CD14-positive monocyte (primary cell): ENCODE results near the gene LRSAM1. TPM values are rescaled to one million over a fixed set of nuclear protein-coding genes. Genes with fewer than 3 reads are reported as not detected.
A peak's percentile ranks its signal among the peaks of the same experiment; 100 is the strongest.

Experiments
- DNase-seq, 3 donors: peaks; one replicate each; pipeline ENCODE4 v3.0.0-alpha.2; 2011 to 2022
- H2AFZ ChIP-seq: 2 replicates; pipeline ENCODE4 v1.6.0; 2012; ENCODE audit warnings: mild to moderate bottlenecking, low read depth, low read length, inconsistent platforms; ENCODE audit not compliant: insufficient read depth, poor library complexity, severe bottlenecking
- H3K27ac ChIP-seq, 2 donors: 1 replicate in 1 of 2; 2 replicates in 1 of 2; pipeline ENCODE4 v1.5.1; 2012 to 2013; ENCODE audit warnings: low read length in 2 of 2, control low read depth in 1 of 2, inconsistent platforms in 1 of 2, low read depth in 1 of 2, mild to moderate bottlenecking in 1 of 2
- H3K27me3 ChIP-seq, 2 donors: one replicate each; pipeline versions ENCODE4 v1.6.0 to v1.6.1; 2011 to 2013; ENCODE audit warnings: low read length in 2 of 2; ENCODE audit not compliant: control insufficient read depth in 2 of 2, insufficient read depth in 2 of 2
- H3K36me3 ChIP-seq, 2 donors: replicated peaks in 1 of 2; 1 replicate in 1 of 2; 2 replicates in 1 of 2; pipeline versions ENCODE4 v1.5.1 to v1.6.1; 2012 to 2013; ENCODE audit warnings: low read length in 2 of 2, control low read depth in 1 of 2, inconsistent platforms in 1 of 2, mild to moderate bottlenecking in 1 of 2; ENCODE audit not compliant: insufficient read depth in 2 of 2, control insufficient read depth in 1 of 2
- H3K4me1 ChIP-seq, 2 donors: 1 replicate in 1 of 2; 2 replicates in 1 of 2; pipeline versions ENCODE4 v1.5.1 to v1.6.1; 2012 to 2013; ENCODE audit warnings: low read length in 2 of 2, control low read depth in 1 of 2, inconsistent platforms in 1 of 2, mild to moderate bottlenecking in 1 of 2, moderate library complexity in 1 of 2; ENCODE audit not compliant: insufficient read depth in 2 of 2, control insufficient read depth in 1 of 2
- H3K4me2 ChIP-seq: replicated peaks from 2 replicates; pipeline ENCODE3; 2012; ENCODE audit warnings: low read length, moderate library complexity, mild to moderate bottlenecking; ENCODE audit not compliant: poor library complexity, severe bottlenecking; ENCODE audit errors: extremely low read depth
- H3K4me3 ChIP-seq, 3 experiments: fragments of 200-600 bp in 1 of 3; sonication (generic) in 1 of 3; replicated peaks in 1 of 3; 1 replicate in 2 of 3; 2 replicates in 1 of 3; pipeline ENCODE4 v1.5.1; 2011 to 2013; ENCODE audit warnings: low read length in 3 of 3, mild to moderate bottlenecking in 3 of 3, control low read depth in 2 of 3, low read depth in 2 of 3, inconsistent platforms in 1 of 3, moderate library complexity in 1 of 3
- H3K79me2 ChIP-seq: 2 replicates; pipeline ENCODE4 v1.6.0; 2012; ENCODE audit warnings: mild to moderate bottlenecking, control low read depth, inconsistent platforms, low read length, moderate library complexity; ENCODE audit not compliant: insufficient read depth
- H3K9ac ChIP-seq: 2 replicates; pipeline ENCODE4 v1.6.0; 2017; ENCODE audit warnings: low read length, mild to moderate bottlenecking; ENCODE audit not compliant: insufficient read depth, poor library complexity, severe bottlenecking
- H3K9me3 ChIP-seq, 2 donors: replicated peaks in 1 of 2; 1 replicate in 1 of 2; 2 replicates in 1 of 2; pipeline versions ENCODE4 v1.5.1 to v1.6.1; 2012 to 2013; ENCODE audit warnings: low read length in 2 of 2, control low read depth in 1 of 2; ENCODE audit not compliant: control insufficient read depth in 1 of 2, insufficient read depth in 1 of 2
- H4K20me1 ChIP-seq: 2 replicates; pipeline ENCODE4 v1.6.0; 2012; ENCODE audit warnings: mild to moderate bottlenecking, low read length, control low read depth, moderate library complexity; ENCODE audit not compliant: insufficient read depth
- H3K27ac Mint-ChIP-seq, 7 donors: one replicate each; pipeline ENCODE4 v1.8.0; 2020; ENCODE audit warnings: mild to moderate bottlenecking in 7 of 7, mixed read lengths in 7 of 7, moderate library complexity in 6 of 7, inconsistent platforms in 2 of 7
- H3K27me3 Mint-ChIP-seq, 3 donors: one replicate each; pipeline ENCODE4 v1.8.0; 2021 to 2022; ENCODE audit warnings: low read depth in 3 of 3, mild to moderate bottlenecking in 3 of 3, mixed read lengths in 3 of 3, moderate library complexity in 3 of 3, inconsistent platforms in 1 of 3
- H3K36me3 Mint-ChIP-seq, 2 donors: one replicate each; pipeline ENCODE4 v1.8.0; 2020; ENCODE audit warnings: mixed read lengths in 2 of 2, inconsistent platforms in 1 of 2, mild to moderate bottlenecking in 1 of 2
- H3K4me1 Mint-ChIP-seq: one replicate; pipeline ENCODE4 v1.8.0; 2020; ENCODE audit warnings: mild to moderate bottlenecking, mixed read lengths
- H3K4me3 Mint-ChIP-seq, 2 donors: one replicate each; pipeline ENCODE4 v1.8.0; 2020; ENCODE audit warnings: mild to moderate bottlenecking in 2 of 2, mixed read lengths in 2 of 2, moderate library complexity in 1 of 2
- H3K9me3 Mint-ChIP-seq, 7 donors: one replicate each; pipeline ENCODE4 v1.8.0; 2020 to 2022; ENCODE audit warnings: mixed read lengths in 7 of 7, mild to moderate bottlenecking in 6 of 7, moderate library complexity in 6 of 7, inconsistent platforms in 2 of 7
- WGBS: methylation state at CpG from one replicate; pipeline ENCODE4 v1.1.5; 2013; ENCODE audit warnings: missing lambda C conversion rate; ENCODE audit not compliant: insufficient coverage; 5-methylcytosine and 5-hydroxymethylcytosine counted together
- intact Hi-C, 2 donors: fragments of 100-400 bp; cut with micrococcal nuclease; formaldehyde crosslinking; loops; one replicate each; pipeline versions ENCODE4 v1.15.0 to v1.15.1; 2023
- polyA plus RNA-seq, 3 donors: library from polyadenylated mRNA; depleted of rRNA in 1 of 3; unstranded in 2 of 3; stranded (reverse) in 1 of 3; fragments of 300-500 nt in 2 of 3; fragments of >200 nt in 1 of 3; fragmentation: Illumina TruSeq in 2 of 3; gene quantifications; 1 replicate in 2 of 3; 2 replicates in 1 of 3; pipeline ENCODE4 v1.2.3, GENCODE V29; 2012 to 2021
- TF ChIP-seq, protein P1 (sequence below): fragments of 200-600 bp; IDR thresholded peaks from one replicate; pipeline ENCODE4 v1.8.0; 2022; ENCODE audit warnings: antibody characterized with exemption, mild to moderate bottlenecking

The LRSAM1 gene
- polyA plus RNA-seq, 3 donors = 6.0 to 19.8 (median 8.2) TPM

DNA sequence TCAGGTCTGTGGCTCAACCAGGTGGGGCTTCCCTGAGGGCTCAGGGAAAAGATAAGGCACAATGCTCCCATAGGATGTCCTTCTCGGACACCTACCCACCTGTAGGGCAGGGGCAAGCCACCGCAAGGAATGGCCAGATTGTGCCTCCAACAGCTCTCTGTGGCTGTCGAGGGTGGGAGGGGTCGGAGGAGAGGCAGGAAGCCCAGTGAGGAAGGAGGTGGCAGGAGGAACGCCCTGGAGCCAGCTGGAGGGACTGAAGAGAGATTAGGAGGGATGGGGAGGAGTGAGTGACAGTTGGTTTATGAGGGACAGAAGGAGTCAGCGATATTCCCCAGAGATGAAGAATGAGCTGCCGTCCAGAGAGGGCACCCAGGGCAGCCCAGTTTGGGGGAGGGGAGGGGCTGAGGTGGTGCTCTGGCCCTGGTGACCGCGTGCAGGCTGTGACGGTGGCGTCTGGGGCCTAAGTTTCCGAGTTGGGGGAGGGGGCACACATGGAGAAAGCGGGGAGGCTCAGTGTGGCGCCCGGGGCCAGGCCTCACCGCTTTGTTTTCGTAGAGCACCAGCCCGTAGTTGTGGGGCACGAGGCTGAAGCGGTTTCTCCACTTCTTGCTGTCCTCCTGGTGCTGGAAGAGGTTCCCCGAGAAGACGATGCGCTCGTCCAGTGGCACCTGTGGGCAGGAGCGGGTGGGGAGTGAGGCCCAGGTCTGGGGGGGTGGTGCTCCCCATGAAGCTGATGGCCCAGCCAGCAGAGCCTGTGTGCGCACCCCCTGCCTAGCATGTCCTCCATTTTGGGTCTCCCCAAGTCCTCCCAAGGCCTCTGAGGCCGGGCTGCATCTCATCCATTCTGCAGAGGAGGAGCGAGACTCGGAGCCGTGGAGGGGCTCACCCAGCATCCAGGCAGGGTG, 75.6 kb downstream of the LRSAM1 start:
- intact Hi-C loops = loop anchor here in 1 of 2 donors (5.0 kb wide), 1 partner anchor 60 kb away; no protein-coding TSS in a partner anchor

More for the DNA sequence above, 75.6 kb downstream of the LRSAM1 start:
- Mint-ChIP-seq H3K27me3 (peaks cover 0 to 3% (median 2%) of the 10 kb centered on the region in 3 donors), H3K4me1 (peaks cover 5% of the 10 kb centered on the region), H3K36me3 (peaks cover 85 to 98% of the 10 kb centered on the region in 2 donors), H3K9me3 (peaks cover 24 to 37% (median 31%) of the 10 kb centered on the region in 7 donors), H3K4me3 (no peak overlapping the region), H3K27ac (peak overlapping the region in 3 of 7 donors; percentile 18 to 50 (median 37))
- Histone ChIP-seq H3K4me2 (no peak overlapping the region), H3K79me2 (no peaks in the 10 kb centered on the region), H3K27me3 (no peaks in the 10 kb centered on the region), H3K9me3 (peaks cover 29 to 34% of the 10 kb centered on the region in 2 donors), H3K9ac (no peak overlapping the region), H3K27ac (peak overlapping the region in 1 of 2 donors; percentile 6), H3K36me3 (peaks cover 79 to 94% of the 10 kb centered on the region in 2 donors), H3K4me1 (peaks cover 4 to 12% of the 10 kb centered on the region in 2 donors), H3K4me3 (no peak overlapping the region), H2AFZ (no peak overlapping the region), H4K20me1 (peaks cover 77% of the 10 kb centered on the region)
- no peak for DNase-seq
- WGBS = 90% methylated on average over 29 of the region's 30 CpGs
- TF ChIP-seq, protein P1, sequence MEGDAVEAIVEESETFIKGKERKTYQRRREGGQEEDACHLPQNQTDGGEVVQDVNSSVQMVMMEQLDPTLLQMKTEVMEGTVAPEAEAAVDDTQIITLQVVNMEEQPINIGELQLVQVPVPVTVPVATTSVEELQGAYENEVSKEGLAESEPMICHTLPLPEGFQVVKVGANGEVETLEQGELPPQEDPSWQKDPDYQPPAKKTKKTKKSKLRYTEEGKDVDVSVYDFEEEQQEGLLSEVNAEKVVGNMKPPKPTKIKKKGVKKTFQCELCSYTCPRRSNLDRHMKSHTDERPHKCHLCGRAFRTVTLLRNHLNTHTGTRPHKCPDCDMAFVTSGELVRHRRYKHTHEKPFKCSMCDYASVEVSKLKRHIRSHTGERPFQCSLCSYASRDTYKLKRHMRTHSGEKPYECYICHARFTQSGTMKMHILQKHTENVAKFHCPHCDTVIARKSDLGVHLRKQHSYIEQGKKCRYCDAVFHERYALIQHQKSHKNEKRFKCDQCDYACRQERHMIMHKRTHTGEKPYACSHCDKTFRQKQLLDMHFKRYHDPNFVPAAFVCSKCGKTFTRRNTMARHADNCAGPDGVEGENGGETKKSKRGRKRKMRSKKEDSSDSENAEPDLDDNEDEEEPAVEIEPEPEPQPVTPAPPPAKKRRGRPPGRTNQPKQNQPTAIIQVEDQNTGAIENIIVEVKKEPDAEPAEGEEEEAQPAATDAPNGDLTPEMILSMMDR = no peak
